Breast epithelium (tissue), 3 donors: ENCODE data around the gene NRIP1.

ENCODE experiments used
- POLR2A ChIP-seq: fragments of 450-650 bp; IDR thresholded peaks from one replicate; pipeline ENCODE4 v1.6.1; 2016; ENCODE audit warnings: antibody characterized with exemption, mild to moderate bottlenecking, moderate library complexity
- TF ChIP-seq, protein P1 (sequence below), 3 donors: fragments of 450-650 bp; IDR thresholded peaks; one replicate each; pipeline ENCODE4 v1.5.1; 2016 to 2017; ENCODE audit warnings: antibody characterized with exemption in 3 of 3, mild to moderate bottlenecking in 3 of 3, moderate library complexity in 3 of 3

DNA sequence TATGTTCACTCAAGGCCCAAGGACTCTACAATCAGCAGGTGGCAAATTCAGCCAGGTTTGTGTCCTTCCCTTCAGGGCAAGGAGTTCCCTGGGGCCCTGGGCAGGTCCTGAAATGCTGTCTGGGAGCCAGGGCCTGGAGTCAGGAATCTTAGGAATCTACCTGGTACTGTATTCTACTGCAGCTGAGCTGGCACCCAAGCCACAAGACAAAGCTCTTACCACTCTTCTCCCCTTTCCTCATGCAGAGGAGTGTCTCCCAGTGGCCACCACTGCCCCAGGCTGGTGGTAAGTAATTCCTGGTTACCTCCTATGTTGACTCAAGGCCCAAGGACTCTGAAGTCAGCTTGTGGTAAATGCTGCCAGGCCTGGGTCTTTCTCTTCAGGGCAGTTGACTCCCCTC, 153.4 kb downstream of the NRIP1 start:
- TF ChIP-seq, protein P1, sequence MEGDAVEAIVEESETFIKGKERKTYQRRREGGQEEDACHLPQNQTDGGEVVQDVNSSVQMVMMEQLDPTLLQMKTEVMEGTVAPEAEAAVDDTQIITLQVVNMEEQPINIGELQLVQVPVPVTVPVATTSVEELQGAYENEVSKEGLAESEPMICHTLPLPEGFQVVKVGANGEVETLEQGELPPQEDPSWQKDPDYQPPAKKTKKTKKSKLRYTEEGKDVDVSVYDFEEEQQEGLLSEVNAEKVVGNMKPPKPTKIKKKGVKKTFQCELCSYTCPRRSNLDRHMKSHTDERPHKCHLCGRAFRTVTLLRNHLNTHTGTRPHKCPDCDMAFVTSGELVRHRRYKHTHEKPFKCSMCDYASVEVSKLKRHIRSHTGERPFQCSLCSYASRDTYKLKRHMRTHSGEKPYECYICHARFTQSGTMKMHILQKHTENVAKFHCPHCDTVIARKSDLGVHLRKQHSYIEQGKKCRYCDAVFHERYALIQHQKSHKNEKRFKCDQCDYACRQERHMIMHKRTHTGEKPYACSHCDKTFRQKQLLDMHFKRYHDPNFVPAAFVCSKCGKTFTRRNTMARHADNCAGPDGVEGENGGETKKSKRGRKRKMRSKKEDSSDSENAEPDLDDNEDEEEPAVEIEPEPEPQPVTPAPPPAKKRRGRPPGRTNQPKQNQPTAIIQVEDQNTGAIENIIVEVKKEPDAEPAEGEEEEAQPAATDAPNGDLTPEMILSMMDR (IDR thresholded peaks at IDR 0.05): no peak
- TF ChIP-seq POLR2A: no peak
